ENCODE data around the gene AMOTL1.
"Not testable (repeated sequence)": the region's sequence is repeated elsewhere in the genome, so short reads cannot be mapped to it uniquely, and the experiment has no call there.

The AMOTL1 gene

GRCh38 chr11:94791216-94791889 is 23.2 kb downstream of the AMOTL1 start:
- no peak for TF ChIP-seq HDGF (IDR thresholded peaks at IDR 0.05; ENCODE audit: borderline replicate concordance)
- TF ChIP-seq FOXM1 (IDR thresholded peaks at IDR 0.05; ENCODE audit: borderline replicate concordance) = no peak
- no peak for TF ChIP-seq SP1 (IDR thresholded peaks at IDR 0.05)
- no peak for TF ChIP-seq BHLHE40 (IDR thresholded peaks at IDR 0.05; ENCODE audit: borderline replicate concordance)
- TF ChIP-seq ELF4 (IDR thresholded peaks at IDR 0.05) = no peak
- no peak for TF ChIP-seq ZNF384 (IDR thresholded peaks at IDR 0.05)
- no peak for TF ChIP-seq L3MBTL2 (conservative IDR thresholded peaks at IDR 0.05)
- TF ChIP-seq FOXA1 (IDR thresholded peaks at IDR 0.05) = no peak
- no peak for TF ChIP-seq FOXK2 (IDR thresholded peaks at IDR 0.05)
- TF ChIP-seq, protein P1, sequence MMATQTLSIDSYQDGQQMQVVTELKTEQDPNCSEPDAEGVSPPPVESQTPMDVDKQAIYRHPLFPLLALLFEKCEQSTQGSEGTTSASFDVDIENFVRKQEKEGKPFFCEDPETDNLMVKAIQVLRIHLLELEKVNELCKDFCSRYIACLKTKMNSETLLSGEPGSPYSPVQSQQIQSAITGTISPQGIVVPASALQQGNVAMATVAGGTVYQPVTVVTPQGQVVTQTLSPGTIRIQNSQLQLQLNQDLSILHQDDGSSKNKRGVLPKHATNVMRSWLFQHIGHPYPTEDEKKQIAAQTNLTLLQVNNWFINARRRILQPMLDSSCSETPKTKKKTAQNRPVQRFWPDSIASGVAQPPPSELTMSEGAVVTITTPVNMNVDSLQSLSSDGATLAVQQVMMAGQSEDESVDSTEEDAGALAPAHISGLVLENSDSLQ (IDR thresholded peaks at IDR 0.05) = no peak
- no peak for TF ChIP-seq LEF1 (IDR thresholded peaks at IDR 0.05; ENCODE audit: borderline replicate concordance)
- no peak for TF ChIP-seq SUZ12 (IDR thresholded peaks at IDR 0.05)
- ChIA-PET POLR2A (no interaction called here), CTCF (no interaction called here)
- no peak for DNase-seq (ENCODE audit: extremely low spot score)

GRCh38 chr11:94791942-94792341 is 23.8 kb downstream of the AMOTL1 start:
- CTCF ChIA-PET, POLR2A ChIA-PET: not testable (repeated sequence)

DNA sequence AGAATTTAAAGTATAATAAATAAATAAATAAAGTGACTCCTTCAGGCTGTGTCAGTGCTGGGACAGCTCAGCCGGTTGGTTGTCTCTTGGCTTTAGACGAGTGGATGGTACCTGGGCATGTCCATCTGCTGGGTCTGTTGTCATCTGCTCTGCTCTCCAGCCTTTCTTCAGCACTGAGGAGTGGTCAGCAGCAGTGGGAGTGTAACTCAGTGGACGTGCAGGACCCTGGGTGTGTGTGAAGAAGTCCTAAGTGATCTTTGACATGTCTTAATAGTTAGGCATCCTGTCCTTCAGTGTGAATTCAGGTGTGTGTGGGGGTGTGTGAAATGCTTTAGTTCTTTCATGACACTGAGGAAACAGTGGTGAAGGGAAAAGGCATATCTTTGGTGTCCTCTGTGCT is 24.3 kb downstream of the AMOTL1 start:
- ChIA-PET POLR2A (no interaction called here), CTCF (no interaction called here)
- DNase-seq (ENCODE audit: extremely low spot score) = no peak
- TF ChIP-seq LEF1 (IDR thresholded peaks at IDR 0.05; ENCODE audit: borderline replicate concordance) (no peak), NFRKB (IDR thresholded peaks at IDR 0.05) (no peak), SUZ12 (IDR thresholded peaks at IDR 0.05) (no peak), ARNT (IDR thresholded peaks at IDR 0.05) (no peak), CTBP1 (IDR thresholded peaks at IDR 0.05; ENCODE audit: borderline replicate concordance) (no peak), FOXK2 (IDR thresholded peaks at IDR 0.05) (no peak), BHLHE40 (IDR thresholded peaks at IDR 0.05; ENCODE audit: borderline replicate concordance) (no peak), ELF4 (IDR thresholded peaks at IDR 0.05) (no peak), HDGF (IDR thresholded peaks at IDR 0.05; ENCODE audit: borderline replicate concordance) (no peak), TARDBP (IDR thresholded peaks at IDR 0.05) (no peak), L3MBTL2 (conservative IDR thresholded peaks at IDR 0.05) (no peak), ZNF384 (IDR thresholded peaks at IDR 0.05) (no peak), FOXM1 (IDR thresholded peaks at IDR 0.05; ENCODE audit: borderline replicate concordance) (no peak), FOXA1 (IDR thresholded peaks at IDR 0.05) (no peak), SP1 (IDR thresholded peaks at IDR 0.05) (no peak)
- TF ChIP-seq, protein P1 (IDR thresholded peaks at IDR 0.05) = no peak

More at GRCh38 chr11:94791942-94792341, 23.8 kb downstream of the AMOTL1 start:
- not testable (repeated sequence) for DNase-seq (ENCODE audit: extremely low spot score)

DNA sequence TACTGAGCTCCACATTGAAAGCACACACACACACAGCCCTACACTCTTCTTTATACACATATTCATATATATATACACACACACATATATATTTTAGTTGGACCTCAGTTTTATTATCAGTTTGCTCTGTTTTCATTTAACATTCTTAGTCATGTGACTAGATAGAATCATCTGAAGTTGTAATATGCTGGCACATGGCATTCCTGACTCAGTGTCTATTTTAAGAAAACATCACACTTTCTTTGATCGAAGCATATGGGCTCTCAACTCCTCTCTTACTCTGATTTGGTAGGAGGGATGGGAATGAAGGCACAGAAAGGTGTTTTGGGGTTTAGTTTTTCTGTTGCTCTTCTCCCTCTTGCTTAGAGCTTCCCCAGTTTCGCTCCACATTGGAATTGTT is 24.8 kb downstream of the AMOTL1 start:
- ChIA-PET CTCF (interaction anchor here (0.6 kb wide), 1 partner anchor 24 kb away, joined by 3 read pairs; no protein-coding TSS in a partner anchor), POLR2A (no interaction called here)
- no peak for TF ChIP-seq TARDBP (IDR thresholded peaks at IDR 0.05)
- TF ChIP-seq NFRKB (IDR thresholded peaks at IDR 0.05) = no peak
- no peak for TF ChIP-seq ELF4 (IDR thresholded peaks at IDR 0.05)
- no peak for TF ChIP-seq SUZ12 (IDR thresholded peaks at IDR 0.05)
- no peak for TF ChIP-seq SP1 (IDR thresholded peaks at IDR 0.05)
- TF ChIP-seq, protein P1 (IDR thresholded peaks at IDR 0.05) = no peak
- TF ChIP-seq HDGF (IDR thresholded peaks at IDR 0.05; ENCODE audit: borderline replicate concordance) = no peak
- no peak for TF ChIP-seq L3MBTL2 (conservative IDR thresholded peaks at IDR 0.05)
- no peak for TF ChIP-seq LEF1 (IDR thresholded peaks at IDR 0.05; ENCODE audit: borderline replicate concordance)
- no peak for TF ChIP-seq ZNF384 (IDR thresholded peaks at IDR 0.05)
- no peak for TF ChIP-seq FOXM1 (IDR thresholded peaks at IDR 0.05; ENCODE audit: borderline replicate concordance)
- no peak for TF ChIP-seq FOXA1 (IDR thresholded peaks at IDR 0.05)
- no peak for TF ChIP-seq BHLHE40 (IDR thresholded peaks at IDR 0.05; ENCODE audit: borderline replicate concordance)
- no peak for DNase-seq (ENCODE audit: extremely low spot score)

- ChIA-PET CTCF (no interaction called here), POLR2A (no interaction called here)
- TF ChIP-seq LEF1 (IDR thresholded peaks at IDR 0.05; ENCODE audit: borderline replicate concordance) (no peak), FOXA1 (IDR thresholded peaks at IDR 0.05) (no peak), CTBP1 (IDR thresholded peaks at IDR 0.05; ENCODE audit: borderline replicate concordance) (no peak), ZNF384 (IDR thresholded peaks at IDR 0.05) (no peak)
- TF ChIP-seq, protein P1 (IDR thresholded peaks at IDR 0.05) = no peak
- DNase-seq (ENCODE audit: extremely low spot score) = no peak
These were observed 25.7 kb downstream of the AMOTL1 start for GRCh38 chr11:94793822-94794221.
